OCI-LY3 (cell line): ENCODE measurements around the gene VGLL4.

Source experiments
- H2AFZ ChIP-seq: fragments of 200-600, 300-600 bp; shearing (Covaris generic); 2 replicates; pipeline ENCODE4 v1.6.0; 2014; ENCODE audit warnings: antibody characterized with exemption, low read depth, low read length
- H3K27ac ChIP-seq: fragments of 200-600, 300-600 bp; sonication (generic); 2 replicates; pipeline ENCODE4 v1.5.1; 2014; ENCODE audit warnings: mild to moderate bottlenecking, low read length, moderate library complexity, mixed read lengths
- H3K27me3 ChIP-seq: fragments of 200-600, 300-600 bp; sonication (generic); 2 replicates; pipeline ENCODE4 v1.6.1; 2014; ENCODE audit warnings: low read depth, low read length, mixed read lengths
- H3K36me3 ChIP-seq: fragments of 200-600, 300-600 bp; sonication (generic); replicated peaks from 2 replicates; pipeline ENCODE3; 2014; ENCODE audit warnings: low read depth, low read length, mixed read lengths
- H3K4me1 ChIP-seq: fragments of 300-600, 200-600 bp; sonication (generic); 2 replicates; pipeline ENCODE4 v1.6.1; 2014; ENCODE audit warnings: low read length, mixed read lengths
- H3K4me2 ChIP-seq: fragments of 200-600, 300-600 bp; sonication (generic); 2 replicates; pipeline ENCODE4 v1.6.1; 2014; ENCODE audit warnings: low read length, mixed read lengths
- H3K4me3 ChIP-seq: fragments of 300-600, 200-600 bp; sonication (generic); 2 replicates; pipeline ENCODE4 v1.5.1; 2014; ENCODE audit warnings: antibody characterized with exemption, mild to moderate bottlenecking, low read length, moderate library complexity
- H3K79me2 ChIP-seq: fragments of 300-600, 200-600 bp; shearing (Covaris generic); 2 replicates; pipeline ENCODE4 v1.6.1; 2014; ENCODE audit warnings: mild to moderate bottlenecking, low read length, mixed read lengths
- H3K9ac ChIP-seq: fragments of 300-600, 200-600 bp; shearing (Covaris generic); 2 replicates; pipeline ENCODE4 v1.6.0; 2014; ENCODE audit warnings: mild to moderate bottlenecking, low read length, moderate library complexity
- H3K9me3 ChIP-seq: fragments of 200-600, 300-600 bp; shearing (Covaris generic); 2 replicates; pipeline ENCODE4 v1.6.1; 2014; ENCODE audit warnings: low read length, mixed read lengths; ENCODE audit not compliant: insufficient read depth
- H4K20me1 ChIP-seq: fragments of 200-600, 300-600 bp; sonication (generic); 2 replicates; pipeline ENCODE4 v1.6.1; 2016; ENCODE audit warnings: low read length, mixed read lengths; ENCODE audit not compliant: insufficient read depth
- CTCF ChIP-seq: fragments of 200-600, 300-600 bp; sonication (generic); IDR thresholded peaks from 2 replicates; pipeline ENCODE4 v1.5.1; 2014; ENCODE audit warnings: antibody characterized with exemption, low read length, low read depth
- EZH2phosphoT487 ChIP-seq: fragments of 200-600 bp; shearing (Covaris generic); IDR thresholded peaks from 2 replicates; pipeline ENCODE4 v1.6.1; 2018; ENCODE audit warnings: antibody characterized with exemption, mixed run types, low read depth

The VGLL4 gene

GRCh38 chr3:11581237-11582190 lies 62.2 kb downstream of the VGLL4 start:
- H3K4me2 ChIP-seq: no peak overlapping the region
- H3K9ac ChIP-seq: no peak overlapping the region
- H3K4me3 ChIP-seq: no peak overlapping the region
- no peak overlapping the region for H3K27ac ChIP-seq
- no peaks in the 10 kb centered on the region for H3K27me3 ChIP-seq
- H3K79me2 ChIP-seq: peaks cover 18% of the 10 kb centered on the region
- H3K9me3 ChIP-seq: no peaks in the 10 kb centered on the region
- H3K36me3 ChIP-seq: no peaks in the 10 kb centered on the region
- H4K20me1 ChIP-seq: peaks cover 45% of the 10 kb centered on the region
- no peaks in the 10 kb centered on the region for H3K4me1 ChIP-seq
- no peak overlapping the region for H2AFZ ChIP-seq
- no peak for TF ChIP-seq EZH2phosphoT487
- TF ChIP-seq CTCF: no peak

- Histone ChIP-seq H3K79me2 (peaks cover 18% of the 10 kb centered on the region), H4K20me1 (peaks cover 43% of the 10 kb centered on the region)
These were observed 63.1 kb downstream of the VGLL4 start for GRCh38 chr3:11580645-11581044.

GRCh38 chr3:11578169-11578568 lies 65.5 kb downstream of the VGLL4 start:
- Histone ChIP-seq H3K36me3 (no peaks in the 10 kb centered on the region), H3K9ac (no peak overlapping the region), H3K4me1 (no peaks in the 10 kb centered on the region), H3K27me3 (no peaks in the 10 kb centered on the region), H3K27ac (no peak overlapping the region), H4K20me1 (peaks cover 38% of the 10 kb centered on the region), H3K4me2 (no peak overlapping the region), H3K79me2 (peaks cover 9% of the 10 kb centered on the region), H3K4me3 (no peak overlapping the region), H3K9me3 (no peaks in the 10 kb centered on the region), H2AFZ (no peak overlapping the region)
- TF ChIP-seq EZH2phosphoT487: no peak
- TF ChIP-seq CTCF: no peak

More at GRCh38 chr3:11580645-11581044, 63.1 kb downstream of the VGLL4 start:
- Histone ChIP-seq H3K9ac (no peak overlapping the region), H3K9me3 (no peaks in the 10 kb centered on the region), H3K4me3 (no peak overlapping the region), H3K36me3 (no peaks in the 10 kb centered on the region), H3K4me2 (no peak overlapping the region), H2AFZ (no peak overlapping the region), H3K4me1 (no peaks in the 10 kb centered on the region), H3K27ac (no peak overlapping the region), H3K27me3 (no peaks in the 10 kb centered on the region)
- no peak for TF ChIP-seq EZH2phosphoT487

GRCh38 chr3:11576453-11576852 lies 67.3 kb downstream of the VGLL4 start:
- TF ChIP-seq CTCF (no peak), EZH2phosphoT487 (no peak)
- Histone ChIP-seq H3K4me2 (no peak overlapping the region), H3K36me3 (no peaks in the 10 kb centered on the region), H3K9me3 (no peaks in the 10 kb centered on the region), H3K27ac (no peak overlapping the region), H3K9ac (no peak overlapping the region), H3K4me1 (no peaks in the 10 kb centered on the region), H2AFZ (no peak overlapping the region), H3K27me3 (no peaks in the 10 kb centered on the region), H3K79me2 (peaks cover 5% of the 10 kb centered on the region), H4K20me1 (peaks cover 27% of the 10 kb centered on the region; the same call in 1 of the 2 replicates), H3K4me3 (no peak overlapping the region)
